Activated naive CD8-positive, alpha-beta T cell treated with anti-CD3 and anti-CD28 coated beads, Interleukin-2, amount 10 ng/mL, durations not matched to agents 7 days and 5 days (primary cell): Measurements from ENCODE around the gene KRT38. TPM values are rescaled to one million over a fixed set of nuclear protein-coding genes. Genes with fewer than 3 reads are reported as not detected.
"Not testable (repeated sequence)": the region's sequence is repeated elsewhere in the genome, so short reads cannot be mapped to it uniquely, and the experiment has no call there.

ENCODE experiments used
- ATAC-seq: fragments of 150-1000 bp; cut with Tn5 transposase; one replicate; pipeline ENCODE4 v1.10.0; 2021; ENCODE audit warnings: low read depth, moderate library complexity
- POLR2A ChIA-PET: fragments of 350-600 bp; sonication (Branson Sonifier 250); formaldehyde crosslinking; loops from one replicate; lab custom pipeline; 2021; ENCODE audit warnings: antibody characterized with exemption; lab: Charles Lee
- DNase-seq: peaks from one replicate; pipeline ENCODE4 v3.0.0; 2021
- H3K27ac Mint-ChIP-seq: one replicate; pipeline ENCODE4 v1.8.0; 2022; ENCODE audit warnings: mild to moderate bottlenecking, mixed read lengths
- H3K27me3 Mint-ChIP-seq: one replicate; pipeline ENCODE4 v1.8.0; 2022; ENCODE audit warnings: mild to moderate bottlenecking, moderate library complexity, mixed read lengths
- H3K36me3 Mint-ChIP-seq: one replicate; pipeline ENCODE4 v1.8.0; 2021; ENCODE audit warnings: mild to moderate bottlenecking, mixed read lengths
- H3K4me1 Mint-ChIP-seq: one replicate; pipeline ENCODE4 v1.8.0; 2021; ENCODE audit warnings: mixed read lengths
- H3K4me3 Mint-ChIP-seq: one replicate; pipeline ENCODE4 v1.8.0; 2022; ENCODE audit warnings: mild to moderate bottlenecking, moderate library complexity, mixed read lengths
- H3K9me3 Mint-ChIP-seq: one replicate; pipeline ENCODE4 v1.8.0; 2021; ENCODE audit warnings: mixed read lengths
- total RNA-seq, 2 experiments: library from RNA; stranded (reverse); gene quantifications; one replicate each; pipeline ENCODE4 v1.2.3, GENCODE V29; 2021

Gene KRT38
- total RNA-seq, 2 experiments from 2014 or later, result not detected

GRCh38 chr17:41449008-41449407 lies 8.2 kb upstream of the KRT38 start:
- Mint-ChIP-seq H3K36me3 (no peaks in the 10 kb centered on the region), H3K27ac (no peak overlapping the region), H3K4me3 (no peak overlapping the region), H3K4me1 (no peaks in the 10 kb centered on the region), H3K27me3 (peaks cover 6% of the 10 kb centered on the region), H3K9me3 (no peaks in the 10 kb centered on the region)
- POLR2A ChIA-PET, result no interaction called here
- DNase-seq (no peak), ATAC-seq (no peak)

DNA sequence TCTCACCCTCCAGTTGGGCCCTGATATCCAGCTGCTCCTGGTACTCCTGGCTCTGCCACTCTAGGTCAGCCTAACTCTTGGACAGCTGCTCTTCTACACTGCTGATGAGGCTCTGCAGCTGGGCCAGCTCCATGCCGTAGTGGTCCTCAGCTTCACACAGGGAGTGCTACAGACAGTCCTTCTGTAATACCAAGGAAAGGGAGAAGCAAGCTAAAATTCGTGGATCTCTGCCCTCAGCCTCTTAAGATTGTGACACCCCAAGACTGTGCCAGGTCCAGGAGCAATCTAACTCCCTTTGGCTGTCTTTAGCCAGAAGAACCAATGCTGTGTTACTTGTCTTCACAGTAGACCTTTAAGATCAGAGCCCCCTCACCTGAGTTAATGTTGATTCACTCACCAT lies 7.7 kb upstream of the KRT38 start:
- POLR2A ChIA-PET, result no interaction called here
- Mint-ChIP-seq H3K9me3 (no peaks in the 10 kb centered on the region), H3K27me3 (peaks cover 10% of the 10 kb centered on the region), H3K4me1 (no peaks in the 10 kb centered on the region), H3K36me3 (no peaks in the 10 kb centered on the region), H3K4me3 (no peak overlapping the region), H3K27ac (no peak overlapping the region)
- ATAC-seq (no peak), DNase-seq (no peak)

- ATAC-seq (no peak), DNase-seq (no peak)
- Mint-ChIP-seq H3K4me3 (no peak overlapping the region), H3K36me3 (no peaks in the 10 kb centered on the region), H3K4me1 (no peaks in the 10 kb centered on the region), H3K27ac (no peak overlapping the region), H3K9me3 (no peaks in the 10 kb centered on the region), H3K27me3 (peaks cover 15% of the 10 kb centered on the region)
- POLR2A ChIA-PET, result no interaction called here
These were observed 6.0 kb upstream of the KRT38 start for GRCh38 chr17:41446806-41447205.

DNA sequence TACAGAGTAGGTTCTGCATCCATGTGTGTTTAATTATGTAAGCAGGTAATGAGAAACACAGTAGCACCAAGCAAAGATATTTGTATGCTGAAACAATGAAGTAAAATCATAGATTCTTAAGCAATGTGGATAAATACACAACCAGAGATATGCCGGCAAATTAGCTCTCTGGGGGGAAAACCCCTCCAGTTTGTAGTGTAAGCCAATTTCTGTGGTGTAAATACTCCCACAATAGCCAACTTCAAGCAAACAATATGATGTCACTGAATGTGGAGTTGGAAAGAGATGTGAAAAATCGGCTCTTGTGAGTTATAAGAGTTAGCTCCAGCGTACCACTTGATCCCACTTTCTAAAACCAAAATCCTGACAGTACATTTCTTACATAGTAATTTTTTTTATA lies 3.9 kb upstream of the KRT38 start:
- H3K27ac Mint-ChIP-seq, result no peak overlapping the region
- DNase-seq, result no peak
- H3K27me3 Mint-ChIP-seq, result peaks cover 13% of the 10 kb centered on the region
- ATAC-seq, result no peak
- H3K4me3 Mint-ChIP-seq, result no peak overlapping the region
- H3K9me3 Mint-ChIP-seq, result no peaks in the 10 kb centered on the region
- no peaks in the 10 kb centered on the region for H3K36me3 Mint-ChIP-seq
- no peaks in the 10 kb centered on the region for H3K4me1 Mint-ChIP-seq
- POLR2A ChIA-PET, result no interaction called here

DNA sequence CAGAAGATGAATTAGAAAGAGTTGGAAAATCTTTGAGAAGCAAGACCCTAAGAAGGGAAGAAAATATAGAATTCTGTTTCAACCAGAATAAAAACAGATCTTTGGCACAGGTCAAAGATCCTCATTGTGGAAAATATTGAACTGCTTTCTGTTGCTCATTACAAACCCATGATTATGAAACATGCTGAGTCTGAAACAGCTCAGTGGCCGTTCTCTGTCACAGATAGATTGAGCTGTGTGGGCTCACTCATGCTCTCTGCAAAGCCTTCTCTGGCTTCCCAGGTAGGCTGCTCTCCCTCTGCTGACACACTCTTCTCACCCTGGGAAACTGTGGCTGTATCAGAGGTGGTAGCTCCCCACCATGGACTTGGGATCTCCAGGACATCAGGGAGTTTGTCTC lies 3.4 kb upstream of the KRT38 start:
- Mint-ChIP-seq H3K4me1 (no peaks in the 10 kb centered on the region), H3K27ac (no peak overlapping the region), H3K36me3 (no peaks in the 10 kb centered on the region), H3K4me3 (no peak overlapping the region), H3K27me3 (peaks cover 13% of the 10 kb centered on the region), H3K9me3 (no peaks in the 10 kb centered on the region)
- POLR2A ChIA-PET, result no interaction called here
- ATAC-seq (no peak), DNase-seq (no peak)

DNA sequence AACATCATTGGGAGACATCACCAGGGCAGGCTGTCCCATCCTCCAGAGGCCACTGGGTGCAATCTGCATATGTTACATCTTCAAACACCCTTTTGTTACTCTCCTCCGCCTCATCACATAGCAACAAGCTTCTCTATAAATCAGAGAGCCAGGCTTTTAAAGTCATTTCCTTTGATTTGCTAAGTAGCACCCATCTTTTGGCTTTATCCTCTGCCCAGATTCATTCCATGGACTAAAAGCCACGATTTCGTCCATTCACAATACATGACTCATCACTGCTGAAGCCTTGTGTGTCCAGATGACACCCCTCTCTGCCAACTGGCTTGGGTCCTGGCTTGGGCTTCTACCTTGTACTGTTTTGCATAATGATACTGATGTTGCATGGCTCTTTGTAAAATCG lies 2.0 kb upstream of the KRT38 start:
- no peak overlapping the region for H3K4me3 Mint-ChIP-seq
- ATAC-seq, result no peak
- H3K36me3 Mint-ChIP-seq, result no peaks in the 10 kb centered on the region
- no peak for DNase-seq
- no peak overlapping the region for H3K27ac Mint-ChIP-seq
- no peaks in the 10 kb centered on the region for H3K9me3 Mint-ChIP-seq
- H3K4me1 Mint-ChIP-seq, result no peaks in the 10 kb centered on the region
- peaks cover 13% of the 10 kb centered on the region for H3K27me3 Mint-ChIP-seq
- POLR2A ChIA-PET, result interaction anchor here (0.5 kb wide), 1 partner anchor 101 kb away, joined by 3 read pairs; no protein-coding TSS in a partner anchor

GRCh38 chr17:41439375-41439774 lies 1.4 kb downstream of the KRT38 start:
- DNase-seq, result no peak
- POLR2A ChIA-PET, result no interaction called here
- H3K4me1 Mint-ChIP-seq, result no peaks in the 10 kb centered on the region
- no peak overlapping the region for H3K27ac Mint-ChIP-seq
- no peaks in the 10 kb centered on the region for H3K9me3 Mint-ChIP-seq
- peaks cover 13% of the 10 kb centered on the region for H3K27me3 Mint-ChIP-seq
- no peaks in the 10 kb centered on the region for H3K36me3 Mint-ChIP-seq
- no peak overlapping the region for H3K4me3 Mint-ChIP-seq
- no peak for ATAC-seq

- Mint-ChIP-seq H3K27me3 (peaks cover 7% of the 10 kb centered on the region), H3K27ac (no peak overlapping the region), H3K9me3 (no peaks in the 10 kb centered on the region), H3K4me3 (no peak overlapping the region), H3K4me1 (no peaks in the 10 kb centered on the region), H3K36me3 (no peaks in the 10 kb centered on the region)
- ATAC-seq (no peak), DNase-seq (no peak)
- POLR2A ChIA-PET, result no interaction called here
These were observed 3.0 kb downstream of the KRT38 start for GRCh38 chr17:41437769-41438168.

DNA sequence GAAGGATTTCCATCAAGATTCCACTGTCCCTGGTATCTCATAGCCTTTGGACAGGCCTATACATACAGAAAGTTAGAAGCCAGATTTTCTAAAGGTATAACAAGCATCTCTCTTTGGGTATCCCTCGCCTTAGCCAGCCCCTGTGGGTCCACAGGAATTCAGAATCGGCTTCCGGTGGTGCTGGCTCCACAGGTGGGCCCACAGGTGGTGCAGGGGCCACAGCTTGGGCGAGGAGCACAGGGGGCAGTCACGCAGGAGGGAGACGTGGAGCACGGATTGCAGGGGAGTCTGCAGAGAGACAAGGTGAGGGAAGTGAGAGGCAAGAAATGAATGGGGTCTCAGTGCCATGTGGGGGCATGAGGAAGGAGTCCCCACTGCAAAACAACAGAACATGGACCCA lies 3.5 kb downstream of the KRT38 start:
- no peak overlapping the region for H3K4me3 Mint-ChIP-seq
- no peaks in the 10 kb centered on the region for H3K4me1 Mint-ChIP-seq
- DNase-seq (no peak), ATAC-seq (no peak)
- H3K9me3 Mint-ChIP-seq, result no peaks in the 10 kb centered on the region
- H3K27me3 Mint-ChIP-seq, result peaks cover 4% of the 10 kb centered on the region
- POLR2A ChIA-PET, result no interaction called here
- no peaks in the 10 kb centered on the region for H3K36me3 Mint-ChIP-seq
- no peak overlapping the region for H3K27ac Mint-ChIP-seq

DNA sequence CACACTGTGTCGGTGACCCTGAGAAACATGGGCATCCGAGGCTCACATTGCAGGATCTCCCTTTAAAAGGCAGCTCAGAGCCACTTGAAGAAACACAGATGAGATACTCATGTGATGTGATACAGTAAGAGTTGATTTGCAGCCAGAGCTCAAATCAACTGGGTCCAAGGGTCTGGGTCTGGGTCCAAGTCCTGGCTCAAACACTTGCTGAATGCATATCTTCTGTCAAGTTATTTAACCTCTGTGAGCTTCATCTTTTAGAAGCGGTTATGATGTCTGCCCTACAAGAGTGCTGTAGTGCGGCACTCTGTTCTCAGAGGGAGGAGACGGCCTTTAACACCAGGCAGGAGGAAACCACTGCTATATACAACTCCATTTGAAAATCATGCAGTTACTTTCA lies 6.4 kb downstream of the KRT38 start:
- H3K4me3 Mint-ChIP-seq, result no peak overlapping the region
- DNase-seq (no peak), ATAC-seq (no peak)
- no peak overlapping the region for H3K27ac Mint-ChIP-seq
- no peaks in the 10 kb centered on the region for H3K4me1 Mint-ChIP-seq
- POLR2A ChIA-PET, result no interaction called here
- H3K9me3 Mint-ChIP-seq, result no peaks in the 10 kb centered on the region
- H3K36me3 Mint-ChIP-seq, result no peaks in the 10 kb centered on the region
- H3K27me3 Mint-ChIP-seq, result peaks cover 3% of the 10 kb centered on the region

DNA sequence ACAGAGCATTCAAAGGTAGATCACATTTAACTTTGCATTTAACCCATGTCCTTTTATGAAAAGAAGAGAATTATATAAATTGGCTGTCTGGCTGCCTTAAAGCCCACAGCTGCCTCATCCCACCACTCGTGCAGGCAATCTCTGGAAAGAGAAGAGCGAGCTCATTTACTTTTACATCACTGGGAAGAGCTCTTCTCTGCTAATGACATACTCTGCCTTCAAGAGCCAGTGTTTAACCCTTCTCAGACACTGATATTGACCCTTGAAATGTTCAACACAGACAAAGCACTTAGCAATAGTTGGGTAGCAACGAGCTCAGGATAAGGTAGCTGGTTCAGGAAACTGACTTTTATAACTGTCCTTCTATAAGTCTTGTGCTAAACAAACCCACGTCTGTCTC lies 6.8 kb downstream of the KRT38 start:
- ATAC-seq, result no peak
- POLR2A ChIA-PET, result no interaction called here
- no peaks in the 10 kb centered on the region for H3K9me3 Mint-ChIP-seq
- H3K36me3 Mint-ChIP-seq, result no peaks in the 10 kb centered on the region
- H3K27me3 Mint-ChIP-seq, result peaks cover 3% of the 10 kb centered on the region
- DNase-seq, result no peak
- H3K27ac Mint-ChIP-seq, result no peak overlapping the region
- no peak overlapping the region for H3K4me3 Mint-ChIP-seq
- no peaks in the 10 kb centered on the region for H3K4me1 Mint-ChIP-seq

DNA sequence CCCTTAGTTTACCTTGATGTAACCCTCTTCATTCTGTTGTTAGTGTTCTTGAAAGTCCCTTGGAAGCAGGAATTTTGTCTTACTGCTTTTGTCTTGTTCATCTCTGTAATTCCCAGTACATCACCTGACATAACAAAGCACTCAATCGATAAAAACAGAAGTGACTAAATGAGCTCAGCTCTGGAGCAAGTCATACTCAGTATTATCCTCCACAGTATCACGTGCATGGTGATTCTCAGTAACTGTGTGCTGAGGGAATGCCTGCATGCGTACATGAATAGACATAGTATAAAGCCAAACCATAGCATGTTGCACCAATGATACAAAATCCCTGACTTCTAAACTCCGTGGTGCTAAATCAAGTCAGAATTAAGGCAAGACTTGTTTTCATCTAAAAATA lies 7.2 kb downstream of the KRT38 start:
- Mint-ChIP-seq H3K4me3 (no peak overlapping the region), H3K27me3 (peaks cover 3% of the 10 kb centered on the region), H3K4me1 (no peaks in the 10 kb centered on the region), H3K36me3 (no peaks in the 10 kb centered on the region), H3K9me3 (no peaks in the 10 kb centered on the region), H3K27ac (no peak overlapping the region)
- ATAC-seq, result no peak
- POLR2A ChIA-PET, result no interaction called here
- no peak for DNase-seq

DNA sequence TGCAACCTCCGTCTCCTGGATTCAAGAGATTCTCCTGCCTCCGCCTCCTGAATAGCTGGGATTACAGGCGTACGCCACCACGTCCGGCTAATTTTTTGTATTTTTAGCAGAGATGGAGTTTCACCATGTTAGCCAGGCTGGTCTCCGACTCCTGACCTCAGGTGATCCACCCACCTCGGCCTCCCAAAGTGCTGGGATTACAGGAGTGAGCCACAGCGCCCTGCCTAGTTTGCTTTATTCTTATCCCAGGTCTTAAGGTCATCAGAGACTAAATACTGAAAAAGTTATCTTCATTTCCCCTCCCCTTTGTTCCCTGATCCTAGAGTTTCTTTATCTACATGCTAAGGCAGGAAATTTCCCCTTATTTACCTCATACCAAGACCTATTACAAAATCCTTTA lies 10.4 kb downstream of the KRT38 start:
- H3K36me3 Mint-ChIP-seq, H3K27me3 Mint-ChIP-seq, POLR2A ChIA-PET, ATAC-seq, H3K4me1 Mint-ChIP-seq, H3K9me3 Mint-ChIP-seq, H3K27ac Mint-ChIP-seq, DNase-seq, H3K4me3 Mint-ChIP-seq: not testable (repeated sequence)

GRCh38 chr17:41429667-41430066 lies 11.1 kb downstream of the KRT38 start:
- H3K27ac Mint-ChIP-seq, result no peak overlapping the region
- POLR2A ChIA-PET, result no interaction called here
- H3K4me1 Mint-ChIP-seq, result no peaks in the 10 kb centered on the region
- H3K9me3 Mint-ChIP-seq, result no peaks in the 10 kb centered on the region
- DNase-seq (no peak), ATAC-seq (no peak)
- no peak overlapping the region for H3K4me3 Mint-ChIP-seq
- H3K36me3 Mint-ChIP-seq, result no peaks in the 10 kb centered on the region
- H3K27me3 Mint-ChIP-seq, result peaks cover 3% of the 10 kb centered on the region
